GM18951 (cell line): ENCODE measurements around the gene ABHD2.

ENCODE experiments used
- POLR2A ChIP-seq: IDR thresholded peaks from 4 replicates; pipeline ENCODE4 v1.6.1; 2011; ENCODE audit warnings: mild to moderate bottlenecking; ENCODE audit not compliant: insufficient read length, insufficient read depth; ENCODE audit errors: extremely low read depth
- in situ Hi-C: fragments of 300-500 bp; cut with MboI; formaldehyde crosslinking; loops from one replicate; pipeline ENCODE4 v1.12.0; 2022; ENCODE audit warnings: low sequenced_read_pairs, mixed read lengths, inconsistent platforms; ENCODE audit not compliant: unreplicated experiment

The ABHD2 gene

GRCh38 chr15:89148126-89148525 lies 59.9 kb downstream of the ABHD2 start:
- no peak for TF ChIP-seq POLR2A
- in situ Hi-C loops: no loop called here

GRCh38 chr15:89149501-89150101 lies 61.3 kb downstream of the ABHD2 start:
- in situ Hi-C loops: no loop called here
- TF ChIP-seq POLR2A: no peak

DNA sequence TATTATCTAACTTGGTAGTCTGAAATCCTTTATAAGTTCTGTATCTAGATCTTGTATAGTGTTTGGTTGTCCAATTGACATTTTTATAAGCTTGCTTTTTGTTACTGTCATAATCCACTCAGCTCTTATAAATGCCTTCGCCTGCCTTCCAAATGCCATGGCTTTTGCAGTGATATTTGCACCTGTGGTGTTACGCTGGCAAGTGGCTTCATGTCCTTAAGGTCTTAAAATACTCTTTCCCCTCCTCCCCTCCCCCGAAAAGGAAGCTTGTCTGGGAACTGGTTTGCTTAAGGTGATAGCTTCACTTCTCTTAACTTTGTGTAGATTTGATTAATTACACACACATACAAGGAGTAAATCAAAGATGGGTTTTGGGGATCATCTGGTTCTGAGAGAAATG lies 62.0 kb downstream of the ABHD2 start:
- in situ Hi-C loops: no loop called here
- TF ChIP-seq POLR2A: no peak

DNA sequence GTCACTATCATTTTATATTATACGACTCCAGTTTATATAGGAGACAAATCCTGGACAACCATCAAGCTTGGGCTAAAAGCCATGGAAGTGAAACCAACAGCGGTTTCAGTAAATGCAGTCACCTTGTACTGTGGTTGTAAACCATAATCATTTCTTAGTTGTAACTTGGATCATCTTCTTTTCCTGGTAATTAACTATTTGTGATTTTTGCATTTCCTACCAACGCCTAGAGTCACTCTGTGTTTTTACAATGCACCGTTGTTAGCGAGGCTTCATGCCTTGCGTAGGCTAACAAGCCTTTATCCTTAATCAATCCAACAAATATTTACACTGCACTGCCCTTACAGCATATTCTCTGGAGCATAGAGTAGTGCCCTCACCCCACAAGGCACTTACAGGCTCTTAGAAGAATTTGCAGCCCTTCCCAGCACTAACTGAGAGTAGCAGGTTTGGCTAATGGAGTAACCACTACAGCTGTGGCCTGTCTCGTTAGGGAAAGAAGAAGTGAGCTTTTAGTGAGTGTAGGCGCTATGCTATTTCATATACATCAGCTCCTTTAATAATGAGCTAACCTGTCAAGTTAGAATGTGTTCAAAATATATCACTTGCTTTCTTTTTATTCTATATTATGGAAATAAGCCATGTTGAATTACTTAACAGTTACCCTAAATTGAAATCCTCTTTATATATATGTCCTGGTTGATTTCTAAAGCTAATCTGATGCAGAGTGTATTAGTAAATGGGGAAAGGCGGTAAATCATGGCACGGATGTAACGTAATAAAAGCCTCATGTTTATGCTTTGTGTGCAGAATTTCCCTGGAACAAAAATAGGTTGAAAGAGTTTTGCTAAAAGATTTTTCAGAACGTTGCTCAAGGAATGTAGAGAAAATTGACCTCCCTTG lies 62.8 kb downstream of the ABHD2 start:
- TF ChIP-seq POLR2A: no peak
- in situ Hi-C loops: no loop called here

GRCh38 chr15:89155122-89155521 lies 66.9 kb downstream of the ABHD2 start:
- in situ Hi-C loops: no loop called here
- no peak for TF ChIP-seq POLR2A

DNA sequence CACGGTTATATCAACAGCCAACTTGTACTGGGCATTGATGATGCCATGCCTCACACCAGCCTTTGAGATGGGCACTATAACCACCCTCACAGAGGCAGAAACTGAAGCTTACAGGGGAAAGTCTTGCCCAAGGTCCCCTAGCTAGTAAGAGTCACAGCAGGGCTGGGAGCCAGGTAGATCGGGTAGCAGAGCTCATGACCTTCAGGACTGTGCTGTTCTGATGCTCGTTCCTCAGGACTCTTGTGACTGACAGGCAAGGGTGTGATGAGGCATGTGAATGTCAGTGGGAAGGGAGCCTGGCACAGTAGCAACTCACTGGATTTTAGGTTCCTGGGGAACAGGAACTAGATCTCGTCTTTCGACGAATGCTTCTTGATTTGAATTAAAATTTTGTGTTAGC lies 67.4 kb downstream of the ABHD2 start:
- TF ChIP-seq POLR2A: no peak
- in situ Hi-C loops: no loop called here

GRCh38 chr15:89157061-89157460 lies 68.8 kb downstream of the ABHD2 start:
- in situ Hi-C loops: no loop called here
- no peak for TF ChIP-seq POLR2A

DNA sequence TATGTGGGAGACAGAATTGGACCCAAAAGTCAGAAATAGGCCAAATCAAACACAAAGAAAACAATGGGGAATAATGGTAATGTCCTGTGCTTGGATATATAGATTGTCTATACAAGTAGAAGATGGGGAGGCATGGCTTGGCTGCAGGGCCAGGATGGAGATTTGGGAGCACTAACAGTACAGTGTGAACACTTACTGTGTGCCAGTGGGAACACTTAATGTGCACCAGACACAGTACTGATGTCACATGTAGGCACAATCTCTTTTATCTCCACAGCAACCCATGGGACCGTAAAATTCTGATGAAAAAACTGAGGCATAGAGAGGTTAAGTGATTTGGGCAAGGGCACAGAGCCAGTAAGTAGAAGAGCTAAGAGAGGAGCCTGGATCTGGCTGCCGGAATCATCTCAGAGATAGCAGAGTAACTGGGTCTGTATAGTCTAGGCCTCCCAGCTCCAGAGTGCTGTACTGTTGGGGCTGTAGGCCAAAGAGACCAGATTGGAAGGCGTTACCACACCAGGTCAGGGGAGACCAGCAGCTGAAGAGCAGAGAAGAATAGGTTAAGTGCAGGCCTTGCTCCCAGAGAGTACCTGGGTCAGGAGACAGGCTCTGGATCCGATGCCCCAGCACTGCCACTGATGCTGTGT lies 69.8 kb downstream of the ABHD2 start:
- TF ChIP-seq POLR2A: no peak
- in situ Hi-C loops: no loop called here

GRCh38 chr15:89161666-89162065 lies 73.4 kb downstream of the ABHD2 start:
- in situ Hi-C loops: no loop called here
- no peak for TF ChIP-seq POLR2A

- TF ChIP-seq POLR2A: no peak
- in situ Hi-C loops: no loop called here
These were observed 75.2 kb downstream of the ABHD2 start for GRCh38 chr15:89163271-89164055.

GRCh38 chr15:89164712-89165211 lies 76.5 kb downstream of the ABHD2 start:
- no peak for TF ChIP-seq POLR2A
- in situ Hi-C loops: no loop called here

GRCh38 chr15:89165677-89166076 lies 77.4 kb downstream of the ABHD2 start:
- no peak for TF ChIP-seq POLR2A
- in situ Hi-C loops: no loop called here

- in situ Hi-C loops: no loop called here
- TF ChIP-seq POLR2A: no peak
These were observed 79.3 kb downstream of the ABHD2 start for GRCh38 chr15:89167267-89168176.
